ENCODE results near the gene PHACTR2. TPM values are rescaled to one million over a fixed set of nuclear protein-coding genes. Genes with fewer than 3 reads are reported as not detected.
"Not testable (repeated sequence)": the region's sequence is repeated elsewhere in the genome, so short reads cannot be mapped to it uniquely, and the experiment has no call there.

Gene PHACTR2
- total and polyA plus RNA-seq, 3 donors from 2014 or later = 18.3 to 121 (median 102) TPM

GRCh38 chr6:143872201-143872600 is 194.4 kb downstream of the PHACTR2 start:
- Histone ChIP-seq H3K27me3 (no peaks in the 10 kb centered on the region), H3K4me3 (no peak overlapping the region), H3K9me3 (no peaks in the 10 kb centered on the region), H3K4me1 (no peaks in the 10 kb centered on the region), H3K27ac (no peak overlapping the region), H3K36me3 (ENCODE audit: low read depth, missing control alignments) (no peaks in the 10 kb centered on the region)
- DNase-seq = no peak
- 92 to 94% methylated on average over 2 of the region's 2 CpGs for WGBS, 2 donors
- intact Hi-C loops (cut with DNase I; ENCODE audit: low total_unique reads) = no loop called here
- TF ChIP-seq CTCF (IDR thresholded peaks at IDR 0.05) = no peak
- no peak for TF ChIP-seq POLR2A (IDR thresholded peaks at IDR 0.05)

GRCh38 chr6:143873600-143873999 is 195.8 kb downstream of the PHACTR2 start:
- H3K36me3 ChIP-seq (ENCODE audit: low read depth, missing control alignments); H3K27ac ChIP-seq; H3K4me3 ChIP-seq; H3K27me3 ChIP-seq; DNase-seq; H3K9me3 ChIP-seq; H3K4me1 ChIP-seq; intact Hi-C loops (cut with DNase I; ENCODE audit: low total_unique reads): not testable (repeated sequence)
- 98 to 100% methylated on average over 4 of the region's 4 CpGs for WGBS, 2 donors

- intact Hi-C loops (cut with DNase I; ENCODE audit: low total_unique reads); H3K9me3 ChIP-seq; H3K4me1 ChIP-seq; DNase-seq; H3K36me3 ChIP-seq (ENCODE audit: low read depth, missing control alignments); H3K27ac ChIP-seq; H3K27me3 ChIP-seq; H3K4me3 ChIP-seq: not testable (repeated sequence)
These were observed 196.7 kb downstream of the PHACTR2 start for GRCh38 chr6:143874503-143874902.

- H3K4me1 ChIP-seq = no peaks in the 10 kb centered on the region
- TF ChIP-seq CTCF (IDR thresholded peaks at IDR 0.05) (no peak), POLR2A (IDR thresholded peaks at IDR 0.05) (no peak)
- intact Hi-C loops (cut with DNase I; ENCODE audit: low total_unique reads) = no loop called here
- H3K4me3 ChIP-seq = no peak overlapping the region
- no peaks in the 10 kb centered on the region for H3K27me3 ChIP-seq
- H3K36me3 ChIP-seq (ENCODE audit: low read depth, missing control alignments) = no peaks in the 10 kb centered on the region
- WGBS, 2 donors = 89 to 100% methylated on average over 1 of the region's 1 CpG
- H3K27ac ChIP-seq = no peak overlapping the region
- DNase-seq = no peak
- H3K9me3 ChIP-seq = no peaks in the 10 kb centered on the region
These were observed 200.0 kb downstream of the PHACTR2 start for GRCh38 chr6:143877584-143878271.

GRCh38 chr6:143878272-143878760 is 200.6 kb downstream of the PHACTR2 start:
- Histone ChIP-seq H3K27ac (no peak overlapping the region), H3K4me3 (no peak overlapping the region), H3K27me3 (no peaks in the 10 kb centered on the region), H3K9me3 (no peaks in the 10 kb centered on the region), H3K4me1 (no peaks in the 10 kb centered on the region), H3K36me3 (ENCODE audit: low read depth, missing control alignments) (no peaks in the 10 kb centered on the region)
- DNase-seq = no peak
- intact Hi-C loops (cut with DNase I; ENCODE audit: low total_unique reads) = no loop called here
- 96 to 97% methylated on average over 3 of the region's 3 CpGs for WGBS, 2 donors
- TF ChIP-seq CTCF (IDR thresholded peaks at IDR 0.05) (no peak), POLR2A (IDR thresholded peaks at IDR 0.05) (no peak)

GRCh38 chr6:143880412-143880811 is 202.6 kb downstream of the PHACTR2 start:
- no peak for TF ChIP-seq POLR2A (IDR thresholded peaks at IDR 0.05)
- TF ChIP-seq CTCF (IDR thresholded peaks at IDR 0.05) = no peak
- Histone ChIP-seq H3K27me3 (no peaks in the 10 kb centered on the region), H3K4me3 (no peak overlapping the region), H3K4me1 (no peaks in the 10 kb centered on the region), H3K9me3 (no peaks in the 10 kb centered on the region), H3K36me3 (ENCODE audit: low read depth, missing control alignments) (no peaks in the 10 kb centered on the region), H3K27ac (no peak overlapping the region)
- intact Hi-C loops (cut with DNase I; ENCODE audit: low total_unique reads) = no loop called here
- DNase-seq = no peak
- 63 to 64% methylated on average over 2 of the region's 2 CpGs for WGBS, 2 donors

Measured in testis (tissue), 3 donors.